Upper lobe of left lung (tissue), 6 donors: ENCODE data around the gene LYST. TPM values are rescaled to one million over a fixed set of nuclear protein-coding genes. Genes with fewer than 3 reads are reported as not detected.
"Not testable (repeated sequence)": the region's sequence is repeated elsewhere in the genome, so short reads cannot be mapped to it uniquely, and the experiment has no call there.

Experiments
- ATAC-seq, 2 donors: fragments of 200-7000 bp; cut with Tn5 transposase; one replicate each; pipeline ENCODE4 v1.9.1; 2022; ENCODE audit warnings: mild to moderate bottlenecking in 2 of 2, moderate library complexity in 2 of 2; ENCODE audit not compliant: low FRiP score in 2 of 2
- DNase-seq, 2 donors: peaks; one replicate each; pipeline ENCODE4 v3.0.0-alpha.2; 2019 to 2020
- H3K27ac ChIP-seq, 4 donors: fragments of 200-600 bp; sonication (generic); one replicate each; pipeline ENCODE4 v1.5.1; 2016 to 2019
- H3K27me3 ChIP-seq, 4 donors: fragments of 200-600 bp; sonication (generic); one replicate each; pipeline ENCODE4 v1.5.1; 2017 to 2019
- H3K36me3 ChIP-seq, 4 donors: fragments of 200-600 bp; sonication (generic); one replicate each; pipeline ENCODE4 v1.5.1; 2016 to 2019
- H3K4me1 ChIP-seq, 4 donors: fragments of 200-600 bp; sonication (generic); one replicate each; pipeline ENCODE4 v1.5.1; 2018 to 2019
- H3K4me3 ChIP-seq, 4 donors: fragments of 200-600 bp; sonication (generic); one replicate each; pipeline ENCODE4 v1.5.1; 2017 to 2019; ENCODE audit warnings: mild to moderate bottlenecking in 2 of 4, moderate library complexity in 1 of 4
- H3K9me3 ChIP-seq, 4 donors: fragments of 200-600 bp; sonication (generic); one replicate each; pipeline ENCODE4 v1.5.1; 2018 to 2019
- EP300 ChIP-seq, 4 donors: sonication (generic); formaldehyde crosslinking; IDR thresholded peaks; one replicate each; pipeline ENCODE4 v1.5.1; 2017; ENCODE audit warnings: antibody characterized with exemption in 4 of 4, control low read depth in 2 of 4
- POLR2A ChIP-seq, 4 donors: fragments of 450-650 bp; IDR thresholded peaks; one replicate each; pipeline ENCODE4 v1.5.1; 2016 to 2017; ENCODE audit warnings: antibody characterized with exemption in 4 of 4, mild to moderate bottlenecking in 2 of 4
- POLR2AphosphoS5 ChIP-seq, 2 donors: sonication (generic); formaldehyde crosslinking; IDR thresholded peaks; one replicate each; pipeline ENCODE4 v1.5.1; 2017; ENCODE audit warnings: antibody characterized with exemption in 2 of 2
- WGBS, 2 donors: methylation state at CpG; one replicate each; pipeline ENCODE4 v1.1.5; 2017 to 2018; 5-methylcytosine and 5-hydroxymethylcytosine counted together
- total RNA-seq, 6 donors: library from RNA; depleted of rRNA in 4 of 6; stranded (reverse); fragments of >200 nt in 4 of 6; gene quantifications; one replicate each; pipeline versions ENCODE4 v1.1.0 to v1.2.1, GENCODE V29; 2016 to 2021
- TF ChIP-seq, protein P1 (sequence below), 6 experiments: fragments of 450-650 bp in 4 of 6; fragments of 200-600 bp in 2 of 6; sonication (generic) in 2 of 6; IDR thresholded peaks; one replicate each; pipeline ENCODE4 v1.5.1; 2016 to 2019; ENCODE audit warnings: antibody characterized with exemption in 6 of 6
- donor health status: DM: no; HTN: no; CAD: no; lungs with moderate emphysema.
- donor health status: DM: no; HTN: yes; CAD: no; lungs with severe emphysema.

LYST gene
- total RNA-seq, 6 donors from 2014 or later, result 34.0 to 87.0 (median 54.0) TPM

DNA sequence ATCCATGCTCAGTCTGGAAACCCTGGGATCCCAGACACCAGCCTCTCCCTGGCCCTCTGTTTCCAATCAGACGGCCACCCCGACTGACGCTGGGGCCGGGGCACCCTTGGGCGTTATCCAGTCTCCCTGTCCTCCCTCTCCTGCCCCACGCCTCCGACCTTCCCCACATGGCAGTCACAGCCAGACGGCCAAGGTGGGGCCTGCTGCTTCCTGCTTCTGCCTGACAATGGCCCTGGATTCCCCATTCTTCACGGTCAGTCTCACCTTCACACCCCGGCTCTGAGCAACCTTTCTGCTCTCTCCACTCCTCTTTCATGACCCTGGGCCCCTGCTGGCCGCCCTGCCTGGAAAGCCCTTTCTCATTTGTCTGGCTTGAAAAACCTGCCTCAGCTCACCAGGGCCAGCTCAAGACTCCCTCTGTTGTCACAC lies 223.7 kb downstream of the LYST start:
- no peak for TF ChIP-seq POLR2AphosphoS5 (IDR thresholded peaks at IDR 0.05)
- TF ChIP-seq, protein P1, sequence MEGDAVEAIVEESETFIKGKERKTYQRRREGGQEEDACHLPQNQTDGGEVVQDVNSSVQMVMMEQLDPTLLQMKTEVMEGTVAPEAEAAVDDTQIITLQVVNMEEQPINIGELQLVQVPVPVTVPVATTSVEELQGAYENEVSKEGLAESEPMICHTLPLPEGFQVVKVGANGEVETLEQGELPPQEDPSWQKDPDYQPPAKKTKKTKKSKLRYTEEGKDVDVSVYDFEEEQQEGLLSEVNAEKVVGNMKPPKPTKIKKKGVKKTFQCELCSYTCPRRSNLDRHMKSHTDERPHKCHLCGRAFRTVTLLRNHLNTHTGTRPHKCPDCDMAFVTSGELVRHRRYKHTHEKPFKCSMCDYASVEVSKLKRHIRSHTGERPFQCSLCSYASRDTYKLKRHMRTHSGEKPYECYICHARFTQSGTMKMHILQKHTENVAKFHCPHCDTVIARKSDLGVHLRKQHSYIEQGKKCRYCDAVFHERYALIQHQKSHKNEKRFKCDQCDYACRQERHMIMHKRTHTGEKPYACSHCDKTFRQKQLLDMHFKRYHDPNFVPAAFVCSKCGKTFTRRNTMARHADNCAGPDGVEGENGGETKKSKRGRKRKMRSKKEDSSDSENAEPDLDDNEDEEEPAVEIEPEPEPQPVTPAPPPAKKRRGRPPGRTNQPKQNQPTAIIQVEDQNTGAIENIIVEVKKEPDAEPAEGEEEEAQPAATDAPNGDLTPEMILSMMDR (IDR thresholded peaks at IDR 0.05), result no peak
- no peak for TF ChIP-seq EP300 (IDR thresholded peaks at IDR 0.05)
- H3K36me3 ChIP-seq, result no peaks in the 10 kb centered on the region
- peaks cover 0 to 8% (median 4%) of the 10 kb centered on the region in 4 donors for H3K4me1 ChIP-seq
- no peak overlapping the region for H3K4me3 ChIP-seq
- WGBS, 2 donors, result 43 to 53% methylated on average over 11 of the region's 11 CpGs
- peaks cover 0 to 7% (median 0%) of the 10 kb centered on the region in 4 donors for H3K27me3 ChIP-seq
- ATAC-seq (no peak), DNase-seq (peak in 1 of 2 donors; percentile 41)
- no peaks in the 10 kb centered on the region for H3K9me3 ChIP-seq
- no peak overlapping the region for H3K27ac ChIP-seq

DNA sequence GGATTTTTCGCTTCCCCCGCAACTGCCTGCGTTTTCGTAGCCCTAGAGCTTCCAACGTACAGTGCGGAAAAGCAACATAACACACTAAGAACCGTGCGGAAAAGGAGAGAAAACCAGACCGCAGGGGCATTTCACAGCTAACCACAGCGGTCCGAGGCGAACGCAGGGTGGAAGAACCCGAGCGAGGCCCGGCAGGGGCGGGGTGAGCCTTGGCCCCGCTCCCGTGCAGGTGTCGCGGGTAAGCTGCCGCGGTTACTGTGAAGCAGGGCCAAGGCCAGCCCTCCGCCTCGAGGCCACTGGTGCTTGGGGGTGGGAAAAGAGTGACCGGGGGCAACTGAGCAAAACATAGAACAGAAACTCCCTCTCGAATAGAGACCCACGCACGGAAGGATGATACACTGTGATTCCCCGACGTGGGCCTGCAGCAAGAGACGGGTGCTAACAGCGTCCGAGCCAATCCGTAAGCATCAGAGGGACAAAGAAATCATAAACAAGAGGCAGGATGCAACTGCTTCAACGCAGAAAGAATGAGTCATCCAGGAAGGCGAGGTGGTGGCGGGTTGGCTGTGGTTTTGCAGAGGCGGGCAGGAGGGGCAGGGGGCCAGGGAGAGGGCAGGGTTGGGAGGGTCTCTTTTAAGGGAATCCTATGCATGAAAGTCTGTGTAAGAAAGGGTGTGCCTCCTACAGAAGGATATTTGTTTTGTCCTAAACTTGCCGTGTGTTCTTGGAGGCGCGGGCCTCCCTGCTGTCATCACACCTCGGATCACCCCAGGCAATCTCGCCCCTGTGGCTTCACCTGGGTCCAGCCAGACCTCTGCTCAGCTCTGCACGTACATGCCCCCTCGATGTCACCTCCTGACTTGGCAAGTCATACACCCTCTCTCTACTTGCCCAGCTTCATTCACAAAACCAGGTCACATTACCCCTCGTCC lies 224.4 kb downstream of the LYST start:
- peak in 1 of 2 donors; percentile 31 for ATAC-seq
- Histone ChIP-seq H3K4me3 (peak overlapping the region in 3 of 4 donors; percentile 6 to 25 (median 9)), H3K27me3 (no peaks in the 10 kb centered on the region), H3K36me3 (no peaks in the 10 kb centered on the region), H3K27ac (peak overlapping the region in 1 of 4 donors; percentile 30), H3K9me3 (no peaks in the 10 kb centered on the region), H3K4me1 (peaks cover 0 to 8% (median 4%) of the 10 kb centered on the region in 4 donors)
- peak in 1 of 2 donors; percentile 80 for DNase-seq
- 42 to 46% methylated on average over 46 to 47 of the region's 47 CpGs for WGBS, 2 donors
- no peak for TF ChIP-seq EP300 (IDR thresholded peaks at IDR 0.05)
- TF ChIP-seq POLR2A (IDR thresholded peaks at IDR 0.05), result no peak
- TF ChIP-seq, protein P1 (IDR thresholded peaks at IDR 0.05), result no peak
- no peak for TF ChIP-seq POLR2AphosphoS5 (IDR thresholded peaks at IDR 0.05)

DNA sequence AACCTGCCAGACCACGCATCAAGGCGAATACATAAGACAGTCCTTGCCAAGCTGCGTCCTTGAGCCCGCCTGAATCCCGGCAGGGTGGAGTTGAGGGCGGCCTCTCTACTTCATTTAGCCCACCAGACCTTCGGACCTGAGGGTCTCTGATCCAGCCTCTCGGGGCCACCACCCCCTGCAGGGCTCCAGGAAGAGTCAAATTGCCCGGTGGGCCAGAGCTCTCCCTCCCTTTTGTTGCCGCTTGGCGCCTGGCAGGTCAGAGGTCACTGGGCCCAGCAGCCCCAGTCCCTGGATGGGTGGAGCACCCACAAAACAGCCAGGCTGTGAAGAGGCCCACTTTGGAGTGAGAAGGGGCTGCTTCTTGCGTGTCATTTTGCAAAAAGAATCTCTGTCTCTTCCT lies 226.1 kb downstream of the LYST start:
- Histone ChIP-seq H3K9me3 (no peaks in the 10 kb centered on the region), H3K4me1 (peaks cover 0 to 8% (median 4%) of the 10 kb centered on the region in 4 donors), H3K4me3 (no peak overlapping the region), H3K27me3 (no peaks in the 10 kb centered on the region), H3K36me3 (no peaks in the 10 kb centered on the region), H3K27ac (no peak overlapping the region)
- ATAC-seq (no peak), DNase-seq (peak in 1 of 2 donors; percentile 42)
- 87 to 93% methylated on average over 12 of the region's 12 CpGs for WGBS, 2 donors
- TF ChIP-seq, protein P1 (IDR thresholded peaks at IDR 0.05), result no peak
- TF ChIP-seq POLR2A (IDR thresholded peaks at IDR 0.05) (no peak), POLR2AphosphoS5 (IDR thresholded peaks at IDR 0.05) (no peak), EP300 (IDR thresholded peaks at IDR 0.05) (no peak)

DNA sequence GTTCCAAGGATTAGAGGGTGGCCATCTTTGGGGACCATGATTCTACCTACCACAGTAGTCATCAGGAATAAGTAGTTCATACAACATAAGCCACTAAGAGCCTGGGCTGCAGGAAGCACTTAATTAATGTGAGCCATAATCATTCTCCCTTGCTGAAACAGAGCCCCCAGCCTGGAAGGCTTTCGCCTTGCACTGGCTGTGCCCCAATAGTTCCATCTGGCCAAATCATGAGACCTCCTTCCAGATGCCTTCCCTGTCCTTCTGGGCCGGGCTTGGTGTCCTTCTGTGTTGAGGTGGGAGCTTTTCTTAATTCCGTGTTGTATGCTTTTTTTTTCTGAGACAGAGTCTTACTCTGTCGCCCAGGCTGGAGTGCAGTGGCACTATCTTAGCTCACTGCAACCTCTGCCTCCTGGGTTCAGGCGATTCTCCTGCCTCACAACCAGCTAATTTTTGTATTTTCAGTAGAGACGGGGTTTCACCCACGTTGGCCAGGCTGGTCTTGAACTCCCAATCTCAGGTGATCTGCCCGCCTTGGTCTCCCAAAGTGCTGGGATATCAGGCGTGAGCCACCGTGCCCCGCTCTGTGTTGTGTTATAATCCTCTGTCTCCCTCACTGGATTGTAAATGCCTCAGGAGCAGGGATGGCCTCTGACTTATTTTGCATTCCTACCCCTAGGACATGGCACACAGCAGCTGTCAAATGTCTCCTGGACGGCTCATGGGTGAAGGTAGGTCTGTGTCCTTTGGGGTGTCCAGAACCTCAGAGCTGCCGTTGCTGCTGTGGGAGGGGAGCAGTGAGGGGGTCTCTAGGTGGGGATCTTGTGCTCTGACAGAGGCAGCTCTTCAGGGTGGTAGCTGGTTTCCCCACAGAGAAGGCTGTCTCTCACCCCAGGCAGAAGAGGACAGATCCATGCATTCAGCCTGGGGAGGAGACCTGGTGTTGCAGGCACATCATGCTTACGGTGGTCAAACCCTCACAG lies 227.2 kb downstream of the LYST start:
- Histone ChIP-seq H3K4me1 (peaks cover 0 to 8% (median 4%) of the 10 kb centered on the region in 4 donors), H3K36me3 (no peaks in the 10 kb centered on the region), H3K4me3 (no peak overlapping the region), H3K27ac (no peak overlapping the region), H3K9me3 (no peaks in the 10 kb centered on the region), H3K27me3 (no peaks in the 10 kb centered on the region)
- DNase-seq (no peak), ATAC-seq (no peak)
- WGBS, 2 donors, result 79 to 82% methylated on average over 14 of the region's 14 CpGs
- TF ChIP-seq POLR2AphosphoS5 (IDR thresholded peaks at IDR 0.05), result no peak
- TF ChIP-seq, protein P1 (IDR thresholded peaks at IDR 0.05), result no peak
- TF ChIP-seq POLR2A (IDR thresholded peaks at IDR 0.05), result no peak
- no peak for TF ChIP-seq EP300 (IDR thresholded peaks at IDR 0.05)

DNA sequence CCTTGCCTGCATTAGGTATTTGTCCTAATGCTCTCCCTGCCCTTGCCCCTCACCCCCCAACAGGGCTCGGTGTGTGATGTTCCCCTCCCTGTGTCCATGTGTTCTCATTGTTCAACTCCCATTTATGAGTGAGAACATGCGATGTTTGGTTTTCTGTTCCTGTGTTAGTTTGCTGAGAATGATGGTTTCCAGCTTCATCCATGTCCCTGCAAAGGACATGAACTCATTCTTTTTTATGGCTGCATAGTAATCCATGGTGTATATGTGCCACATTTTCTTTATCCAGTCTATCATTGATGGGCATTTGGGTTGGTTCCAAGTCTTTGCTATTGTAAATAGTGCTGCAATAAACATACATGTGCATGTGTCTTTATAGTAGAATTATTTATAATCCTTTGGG lies 228.1 kb downstream of the LYST start:
- H3K4me3 ChIP-seq, H3K4me1 ChIP-seq, H3K27me3 ChIP-seq, H3K36me3 ChIP-seq, DNase-seq, H3K27ac ChIP-seq, ATAC-seq, H3K9me3 ChIP-seq: not testable (repeated sequence)
- 80 to 95% methylated on average over 2 of the region's 2 CpGs for WGBS, 2 donors
